K562 (cell line): Measurements from ENCODE around the gene CLIC1. TPM values are rescaled to one million over a fixed set of nuclear protein-coding genes. Genes with fewer than 3 reads are reported as not detected.

ENCODE experiments used
- ATAC-seq: fragments of 200-7000 bp; cut with Tn5 transposase; 3 replicates; pipeline ENCODE4 v1.9.1; 2020; ENCODE audit warnings: moderate library complexity
- BruUV-seq: library from RNA; stranded (reverse); fragments of 400-500 nt; replicated peaks from 2 replicates; lab custom pipeline; 2021; lab: Mats Ljungman, UMichigan
- CTCF ChIA-PET: fragments of 300-600 bp; formaldehyde crosslinking; extraction: SDS; loops from one replicate; lab custom pipeline; 2021; ENCODE audit warnings: low intra/inter-chr PET ratio; lab: Yijun Ruan, JAX
- POLR2A ChIA-PET: fragments of 300-600, 350-650 bp; sonication (Branson Sonifier 250); formaldehyde crosslinking; extraction: SDS; loops from one replicate; lab custom pipeline; 2021; ENCODE audit warnings: antibody characterized with exemption, inconsistent platforms; lab: Yijun Ruan, JAX
- DNase-seq, 4 experiments: peaks; one replicate each; pipeline versions ENCODE4 v3.0.0 to v3.0.0-alpha.2; 2011 to 2018; ENCODE audit warnings: low spot score in 3 of 4, mixed read lengths in 3 of 4; ENCODE audit errors: extremely low read depth in 1 of 4
- FAIRE-seq: peaks from 2 replicates; lab custom pipeline; 2011; peaks lifted over from hg19 to GRCh38; lab: Jason Lieb, UNC
- H2AFZ ChIP-seq: 2 replicates; pipeline ENCODE4 v1.6.0; 2011; ENCODE audit warnings: low read depth, low read length, control low read depth, inconsistent platforms
- H3K27ac ChIP-seq: fragments of 200-600 bp; 3 replicates; pipeline ENCODE4 v1.8.0; 2011; ENCODE audit warnings: low read depth, mild to moderate bottlenecking, control low read depth, inconsistent platforms, low read length, moderate library complexity, mixed read lengths; ENCODE audit errors: extremely low read depth
- H3K27me3 ChIP-seq, 2 experiments: fragments of 300-600 bp in 1 of 2; 2 replicates in 1 of 2; 3 replicates in 1 of 2; pipeline versions ENCODE4 v1.6.0 to v1.8.0; 2011; ENCODE audit warnings: inconsistent platforms in 2 of 2, low read length in 2 of 2, mild to moderate bottlenecking in 1 of 2, mixed read lengths in 1 of 2, moderate library complexity in 1 of 2; ENCODE audit not compliant: control insufficient read depth in 2 of 2, insufficient read depth in 2 of 2
- H3K36me3 ChIP-seq: fragments of 300-600 bp; 3 replicates; pipeline ENCODE4 v1.8.0; 2011; ENCODE audit warnings: mild to moderate bottlenecking, low read length, inconsistent platforms; ENCODE audit not compliant: control insufficient read depth, insufficient read depth
- H3K4me1 ChIP-seq, 2 experiments: fragments of 200-600 bp in 1 of 2; replicated peaks in 1 of 2; 2 replicates in 1 of 2; 3 replicates in 1 of 2; pipeline versions ENCODE4 v1.5.1 to v1.8.0; 2011; ENCODE audit warnings: inconsistent platforms in 2 of 2, low read length in 2 of 2, mild to moderate bottlenecking in 1 of 2, mixed read lengths in 1 of 2, moderate library complexity in 1 of 2; ENCODE audit not compliant: control insufficient read depth in 2 of 2, insufficient read depth in 2 of 2
- H3K4me2 ChIP-seq: 2 replicates; pipeline ENCODE4 v1.6.1; 2011; ENCODE audit warnings: low read length, control low read depth, inconsistent platforms, mixed read lengths; ENCODE audit not compliant: insufficient read depth
- H3K4me3 ChIP-seq: fragments of 200-600 bp; sonication (generic), shearing (Covaris generic); 2 replicates; pipeline ENCODE4 v1.5.1; 2016; ENCODE audit warnings: control low read depth, inconsistent platforms
- H3K79me2 ChIP-seq: fragments of 200-600 bp; 3 replicates; pipeline ENCODE4 v1.8.0; 2011; ENCODE audit warnings: low read length, inconsistent platforms; ENCODE audit not compliant: control insufficient read depth, insufficient read depth
- H3K9ac ChIP-seq, 2 experiments: 2 replicates each; pipeline versions ENCODE4 v1.6.0 to v1.6.1; 2011; ENCODE audit warnings: low read depth in 2 of 2, low read length in 2 of 2, control low read depth in 1 of 2, inconsistent platforms in 1 of 2, mild to moderate bottlenecking in 1 of 2, mixed read lengths in 1 of 2; ENCODE audit not compliant: insufficient read depth in 1 of 2
- H3K9me1 ChIP-seq: one replicate; pipeline ENCODE4 v1.6.0; 2011; ENCODE audit warnings: inconsistent platforms, mild to moderate bottlenecking, low read length, moderate library complexity; ENCODE audit not compliant: control insufficient read depth, insufficient read depth
- H3K9me3 ChIP-seq: replicated peaks from 2 replicates; pipeline ENCODE4 v1.5.1; 2011; ENCODE audit warnings: low read depth, low read length, inconsistent platforms; ENCODE audit not compliant: control insufficient read depth, insufficient read depth
- H4K20me1 ChIP-seq: replicated peaks from 2 replicates; pipeline ENCODE4 v1.6.1; 2011; ENCODE audit warnings: low read length, inconsistent platforms, mixed read lengths; ENCODE audit not compliant: control insufficient read depth, insufficient read depth
- BRF1 ChIP-seq: IDR thresholded peaks from 3 replicates; pipeline ENCODE4 v1.6.1; 2011; ENCODE audit warnings: borderline replicate concordance, mild to moderate bottlenecking; ENCODE audit not compliant: insufficient read length; ENCODE audit errors: extremely low read depth
- RFX7 ChIP-seq: fragments of 250-450 bp; sonication (Bioruptor Pico); IDR thresholded peaks from 2 replicates; pipeline ENCODE4 v1.5.1; 2021; ENCODE audit warnings: mild to moderate bottlenecking
- whole genome bisulfite sequencing: fragments of 100-300 bp; shearing (Covaris generic); methylation state at CpG from one replicate; pipeline ENCODE4 v1.1.6; 2016; ENCODE audit warnings: low coverage, mixed read lengths; ENCODE audit not compliant: insufficient coverage; ENCODE audit errors: missing lambda C conversion rate; 5-methylcytosine and 5-hydroxymethylcytosine counted together
- in situ Hi-C: fragments of 300-500 bp; cut with MboI; formaldehyde crosslinking; loops from 4 replicates; pipeline ENCODE4 v1.15.0; 2018; ENCODE audit warnings: inconsistent platforms, mixed read lengths
- intact Hi-C: fragments of 100-400 bp; cut with micrococcal nuclease; formaldehyde crosslinking; loops from 2 replicates; pipeline ENCODE4 v1.14.2; 2022
- polyA plus RNA-seq, 8 experiments: library from polyadenylated mRNA; depleted of rRNA in 4 of 8; stranded (reverse) in 5 of 8; unstranded in 3 of 8; fragments of >200 nt; fragmentation: Nextera tagmentation in 2 of 8; fragmentation: Illumina TruSeq in 1 of 8; extraction: Ambion mirVana in 2 of 8; extraction: Trizol in 1 of 8; gene quantifications; 2 replicates each; pipeline versions ENCODE4 v1.2.1 to v1.2.3, GENCODE V29; 2011 to 2014; ENCODE audit warnings: inconsistent platforms in 1 of 8, missing spikeins in 1 of 8
- total RNA-seq, 7 experiments: library from RNA; depleted of rRNA in 6 of 7; stranded (reverse); fragments of >200 nt in 6 of 7; fragmentation: Illumina TruSeq in 2 of 7; extraction: Trizol in 2 of 7; gene quantifications; 2 replicates each; pipeline versions ENCODE4 v1.2.1 to v1.2.3, GENCODE V29; 2011 to 2021; ENCODE audit warnings: low replicate concordance in 1 of 7
- TF ChIP-seq, protein P1 (sequence below), 2 experiments: fragments of 450-650 bp; IDR thresholded peaks; 2 replicates each; pipeline ENCODE4 v1.6.1; 2018; ENCODE audit warnings: mild to moderate bottlenecking in 2 of 2, low read depth in 1 of 2; ENCODE audit not compliant: partially characterized antibody in 2 of 2
- TF ChIP-seq, protein P2 (sequence below), 2 experiments: fragments of 450-650 bp; formaldehyde crosslinking in 1 of 2; IDR thresholded peaks; 2 replicates each; pipeline versions ENCODE4 v1.4.0 to v1.6.1; 2014 to 2020; ENCODE audit warnings: mild to moderate bottlenecking in 2 of 2, borderline replicate concordance in 1 of 2, low read depth in 1 of 2

Gene CLIC1
- total and polyA plus RNA-seq, 9 of the 15 experiments (the other 6 are each of a cell fraction or from before 2014, with no cell fraction given), result 1,267 to 2,419 (median 1,808) TPM

DNA sequence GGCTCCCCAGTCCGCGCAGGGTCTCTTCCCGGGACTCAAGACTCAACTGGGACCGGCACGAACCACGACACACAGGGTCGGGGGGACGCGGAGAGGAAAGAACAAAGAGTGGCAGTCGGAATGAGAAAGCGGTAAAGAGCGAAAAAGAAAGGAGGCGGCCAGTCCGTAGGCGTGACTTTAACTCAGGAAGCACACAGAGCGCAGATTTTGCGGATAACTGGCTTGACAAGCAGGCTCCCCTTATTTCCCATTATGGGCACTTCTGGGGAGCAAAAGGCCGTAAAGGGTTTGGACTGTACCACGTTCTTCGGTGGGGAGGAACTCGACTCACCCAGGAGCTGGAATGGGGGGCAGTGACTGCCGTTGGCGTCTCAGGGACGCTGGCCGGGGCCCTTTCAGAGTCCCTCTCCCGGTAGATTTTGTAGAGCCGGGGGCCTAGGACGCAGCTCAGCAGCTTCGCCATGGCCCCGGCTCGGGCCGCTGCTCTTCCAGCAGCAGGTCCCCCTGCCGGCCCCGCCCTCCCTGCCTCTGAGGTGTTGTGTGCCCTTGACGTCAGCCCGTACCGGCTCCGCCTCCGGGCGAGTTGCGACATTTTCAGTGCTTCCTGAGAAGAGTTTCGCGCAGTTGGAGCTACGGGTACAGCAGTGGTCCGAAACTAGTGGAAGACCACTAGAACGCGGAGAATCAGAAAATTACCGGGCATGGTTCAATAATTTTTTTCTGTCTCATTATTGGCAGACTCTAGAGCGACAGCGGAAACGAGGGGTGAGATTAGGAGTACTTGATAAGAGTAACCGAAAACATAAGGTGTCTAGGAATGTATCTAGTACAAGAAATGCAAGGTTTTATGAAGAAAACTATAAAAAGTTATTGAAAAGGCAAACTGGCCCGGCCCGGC is 33.3 kb downstream of the CLIC1 start, which contains the start of gene ABHD16A:
Gene ABHD16A, minus strand, starts transcription at position 506 of the 898 bp plus-strand sequence. Its CDS starts 43 bp downstream, at position 463.
- H3K9me1 ChIP-seq, result no peaks in the 10 kb centered on the region
- ChIA-PET CTCF (interaction anchor here (1.2 kb wide), 1 partner anchor 13 kb away, joined by 3 read pairs; no protein-coding TSS in a partner anchor), POLR2A (interaction anchor here (0.5 to 9.7 kb wide), 42 partner anchors 11 to 1269 kb away, joined by 3 to 158 read pairs (median 5); partner anchors contain the start of genes C6orf47, CLIC1, CSNK2B and GPANK1)
- peaks cover 34% of the 10 kb centered on the region for H3K36me3 ChIP-seq
- peaks cover 22 to 34% of the 10 kb centered on the region in 2 experiments for H3K4me1 ChIP-seq
- peak; percentile 100 for DNase-seq
- H3K27ac ChIP-seq, result peak within 1 kb of the TSS; percentile 93
- no peaks in the 10 kb centered on the region for H3K9me3 ChIP-seq
- TSS peak; percentile 92 for BruUV-seq
- H3K4me2 ChIP-seq, result peak within 1 kb of the TSS; percentile 87
- H4K20me1 ChIP-seq, result no peaks in the 10 kb centered on the region; the same call in 1 of the 2 replicates
- peak within 1 kb of the TSS; percentile 93 to 96 for H3K9ac ChIP-seq
- in situ Hi-C loops, result no loop called here
- peak within 1 kb of the TSS; percentile 68 for H3K4me3 ChIP-seq
- WGBS, result 1% methylated on average over 54 of the region's 54 CpGs
- intact Hi-C loops, result loop anchor here (1.0 to 2.0 kb wide), 3 partner anchors 13 to 38 kb away; partner anchors contain the start of gene GPANK1
- peak; percentile 96 for FAIRE-seq
- no peaks in the 10 kb centered on the region for H3K27me3 ChIP-seq
- peak; percentile 95 for ATAC-seq
- H3K79me2 ChIP-seq, result peaks cover 46% of the 10 kb centered on the region
- peak within 1 kb of the TSS; percentile 91 for H2AFZ ChIP-seq
- TF ChIP-seq, protein P1, sequence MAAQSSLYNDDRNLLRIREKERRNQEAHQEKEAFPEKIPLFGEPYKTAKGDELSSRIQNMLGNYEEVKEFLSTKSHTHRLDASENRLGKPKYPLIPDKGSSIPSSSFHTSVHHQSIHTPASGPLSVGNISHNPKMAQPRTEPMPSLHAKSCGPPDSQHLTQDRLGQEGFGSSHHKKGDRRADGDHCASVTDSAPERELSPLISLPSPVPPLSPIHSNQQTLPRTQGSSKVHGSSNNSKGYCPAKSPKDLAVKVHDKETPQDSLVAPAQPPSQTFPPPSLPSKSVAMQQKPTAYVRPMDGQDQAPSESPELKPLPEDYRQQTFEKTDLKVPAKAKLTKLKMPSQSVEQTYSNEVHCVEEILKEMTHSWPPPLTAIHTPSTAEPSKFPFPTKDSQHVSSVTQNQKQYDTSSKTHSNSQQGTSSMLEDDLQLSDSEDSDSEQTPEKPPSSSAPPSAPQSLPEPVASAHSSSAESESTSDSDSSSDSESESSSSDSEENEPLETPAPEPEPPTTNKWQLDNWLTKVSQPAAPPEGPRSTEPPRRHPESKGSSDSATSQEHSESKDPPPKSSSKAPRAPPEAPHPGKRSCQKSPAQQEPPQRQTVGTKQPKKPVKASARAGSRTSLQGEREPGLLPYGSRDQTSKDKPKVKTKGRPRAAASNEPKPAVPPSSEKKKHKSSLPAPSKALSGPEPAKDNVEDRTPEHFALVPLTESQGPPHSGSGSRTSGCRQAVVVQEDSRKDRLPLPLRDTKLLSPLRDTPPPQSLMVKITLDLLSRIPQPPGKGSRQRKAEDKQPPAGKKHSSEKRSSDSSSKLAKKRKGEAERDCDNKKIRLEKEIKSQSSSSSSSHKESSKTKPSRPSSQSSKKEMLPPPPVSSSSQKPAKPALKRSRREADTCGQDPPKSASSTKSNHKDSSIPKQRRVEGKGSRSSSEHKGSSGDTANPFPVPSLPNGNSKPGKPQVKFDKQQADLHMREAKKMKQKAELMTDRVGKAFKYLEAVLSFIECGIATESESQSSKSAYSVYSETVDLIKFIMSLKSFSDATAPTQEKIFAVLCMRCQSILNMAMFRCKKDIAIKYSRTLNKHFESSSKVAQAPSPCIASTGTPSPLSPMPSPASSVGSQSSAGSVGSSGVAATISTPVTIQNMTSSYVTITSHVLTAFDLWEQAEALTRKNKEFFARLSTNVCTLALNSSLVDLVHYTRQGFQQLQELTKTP (IDR thresholded peaks at IDR 0.05; ENCODE audit: low read depth in 1 of 2, partially characterized antibody in 2 of 2), result peak; percentile 54 to 99
- no peak for TF ChIP-seq RFX7 (CRISPR knock-in tag)
- no peak for TF ChIP-seq BRF1
- TF ChIP-seq, protein P2, sequence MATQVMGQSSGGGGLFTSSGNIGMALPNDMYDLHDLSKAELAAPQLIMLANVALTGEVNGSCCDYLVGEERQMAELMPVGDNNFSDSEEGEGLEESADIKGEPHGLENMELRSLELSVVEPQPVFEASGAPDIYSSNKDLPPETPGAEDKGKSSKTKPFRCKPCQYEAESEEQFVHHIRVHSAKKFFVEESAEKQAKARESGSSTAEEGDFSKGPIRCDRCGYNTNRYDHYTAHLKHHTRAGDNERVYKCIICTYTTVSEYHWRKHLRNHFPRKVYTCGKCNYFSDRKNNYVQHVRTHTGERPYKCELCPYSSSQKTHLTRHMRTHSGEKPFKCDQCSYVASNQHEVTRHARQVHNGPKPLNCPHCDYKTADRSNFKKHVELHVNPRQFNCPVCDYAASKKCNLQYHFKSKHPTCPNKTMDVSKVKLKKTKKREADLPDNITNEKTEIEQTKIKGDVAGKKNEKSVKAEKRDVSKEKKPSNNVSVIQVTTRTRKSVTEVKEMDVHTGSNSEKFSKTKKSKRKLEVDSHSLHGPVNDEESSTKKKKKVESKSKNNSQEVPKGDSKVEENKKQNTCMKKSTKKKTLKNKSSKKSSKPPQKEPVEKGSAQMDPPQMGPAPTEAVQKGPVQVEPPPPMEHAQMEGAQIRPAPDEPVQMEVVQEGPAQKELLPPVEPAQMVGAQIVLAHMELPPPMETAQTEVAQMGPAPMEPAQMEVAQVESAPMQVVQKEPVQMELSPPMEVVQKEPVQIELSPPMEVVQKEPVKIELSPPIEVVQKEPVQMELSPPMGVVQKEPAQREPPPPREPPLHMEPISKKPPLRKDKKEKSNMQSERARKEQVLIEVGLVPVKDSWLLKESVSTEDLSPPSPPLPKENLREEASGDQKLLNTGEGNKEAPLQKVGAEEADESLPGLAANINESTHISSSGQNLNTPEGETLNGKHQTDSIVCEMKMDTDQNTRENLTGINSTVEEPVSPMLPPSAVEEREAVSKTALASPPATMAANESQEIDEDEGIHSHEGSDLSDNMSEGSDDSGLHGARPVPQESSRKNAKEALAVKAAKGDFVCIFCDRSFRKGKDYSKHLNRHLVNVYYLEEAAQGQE (IDR thresholded peaks at IDR 0.05; ENCODE audit: borderline replicate concordance), result 0 out of 2 replicates have a peak, but pooled peaks have one; percentile 26
- TF ChIP-seq, protein P2 (CRISPR knock-in tag; IDR thresholded peaks at IDR 0.05; ENCODE audit: low read depth), result peak; percentile 77; the same call in 1 of the 2 replicates
